ENCODE results near the gene CCDC148. TPM values are rescaled to one million over a fixed set of nuclear protein-coding genes. Genes with fewer than 3 reads are reported as not detected.
"Not testable (repeated sequence)": the region's sequence is repeated elsewhere in the genome, so short reads cannot be mapped to it uniquely, and the experiment has no call there.

CCDC148 gene
- total RNA-seq, 1 donor from 2014 or later = not detected

DNA sequence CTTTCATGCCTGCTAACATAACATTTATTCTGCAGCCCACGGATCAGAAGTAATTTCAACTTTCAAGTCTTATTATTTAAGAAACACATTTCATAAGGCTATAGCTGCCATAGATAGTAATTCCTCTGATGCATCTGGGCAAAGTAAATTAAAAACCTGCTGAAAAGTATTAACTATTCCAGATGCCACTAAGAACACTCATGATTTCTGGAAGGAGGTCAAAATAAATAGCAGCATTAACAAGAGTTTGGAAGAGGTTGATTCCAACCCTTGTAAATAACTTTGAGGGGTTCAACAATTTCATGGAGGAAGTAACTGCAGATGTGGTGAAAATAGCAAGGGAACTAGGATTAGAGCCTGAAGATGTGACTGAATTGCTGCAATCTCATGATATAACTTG is 77.6 kb downstream of the CCDC148 start:
- Mint-ChIP-seq H3K4me1 (no peaks in the 10 kb centered on the region), H3K27ac (no peak overlapping the region), H3K9me3 (no peaks in the 10 kb centered on the region), H3K4me3 (no peak overlapping the region), H3K27me3 (no peaks in the 10 kb centered on the region), H3K36me3 (ENCODE audit: low read depth) (no peaks in the 10 kb centered on the region)
- TF ChIP-seq, protein P1, sequence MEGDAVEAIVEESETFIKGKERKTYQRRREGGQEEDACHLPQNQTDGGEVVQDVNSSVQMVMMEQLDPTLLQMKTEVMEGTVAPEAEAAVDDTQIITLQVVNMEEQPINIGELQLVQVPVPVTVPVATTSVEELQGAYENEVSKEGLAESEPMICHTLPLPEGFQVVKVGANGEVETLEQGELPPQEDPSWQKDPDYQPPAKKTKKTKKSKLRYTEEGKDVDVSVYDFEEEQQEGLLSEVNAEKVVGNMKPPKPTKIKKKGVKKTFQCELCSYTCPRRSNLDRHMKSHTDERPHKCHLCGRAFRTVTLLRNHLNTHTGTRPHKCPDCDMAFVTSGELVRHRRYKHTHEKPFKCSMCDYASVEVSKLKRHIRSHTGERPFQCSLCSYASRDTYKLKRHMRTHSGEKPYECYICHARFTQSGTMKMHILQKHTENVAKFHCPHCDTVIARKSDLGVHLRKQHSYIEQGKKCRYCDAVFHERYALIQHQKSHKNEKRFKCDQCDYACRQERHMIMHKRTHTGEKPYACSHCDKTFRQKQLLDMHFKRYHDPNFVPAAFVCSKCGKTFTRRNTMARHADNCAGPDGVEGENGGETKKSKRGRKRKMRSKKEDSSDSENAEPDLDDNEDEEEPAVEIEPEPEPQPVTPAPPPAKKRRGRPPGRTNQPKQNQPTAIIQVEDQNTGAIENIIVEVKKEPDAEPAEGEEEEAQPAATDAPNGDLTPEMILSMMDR (IDR thresholded peaks at IDR 0.05) = no peak
- intact Hi-C loops (cut with micrococcal nuclease) = no loop called here
- CTCF ChIA-PET = no interaction called here
- DNase-seq (no peak), ATAC-seq (ENCODE audit: low read depth) (no peak)
- POLR2A ChIA-PET = no interaction called here

DNA sequence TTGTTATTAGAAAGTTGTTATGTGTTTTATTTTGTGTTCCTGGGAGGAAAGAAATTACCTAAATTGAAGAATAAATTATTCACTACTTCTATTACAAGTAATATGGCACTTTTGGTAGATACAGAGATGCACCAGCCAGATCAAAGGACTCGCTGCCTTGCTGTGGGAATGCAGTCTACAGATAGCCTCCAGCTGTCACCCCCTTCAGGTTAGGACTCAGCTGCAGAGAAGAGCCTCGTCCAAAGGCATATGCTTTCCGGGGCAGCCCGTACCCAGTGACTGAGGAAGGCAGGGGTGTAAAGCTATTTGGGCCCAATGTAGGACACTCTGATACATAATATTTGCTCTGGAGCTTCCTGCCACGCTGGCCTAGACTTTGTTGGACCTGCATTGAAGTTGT is 90.2 kb downstream of the CCDC148 start:
- no peak for DNase-seq
- H3K27ac Mint-ChIP-seq = no peak overlapping the region
- H3K27me3 Mint-ChIP-seq = no peaks in the 10 kb centered on the region
- H3K4me3 Mint-ChIP-seq = no peak overlapping the region
- TF ChIP-seq, protein P1 (IDR thresholded peaks at IDR 0.05) = no peak
- POLR2A ChIA-PET = no interaction called here
- H3K36me3 Mint-ChIP-seq (ENCODE audit: low read depth) = no peaks in the 10 kb centered on the region
- H3K9me3 Mint-ChIP-seq = peaks cover 15% of the 10 kb centered on the region
- intact Hi-C loops (cut with micrococcal nuclease) = no loop called here
- no peaks in the 10 kb centered on the region for H3K4me1 Mint-ChIP-seq
- ATAC-seq (ENCODE audit: low read depth) = no peak
- CTCF ChIA-PET = no interaction called here

DNA sequence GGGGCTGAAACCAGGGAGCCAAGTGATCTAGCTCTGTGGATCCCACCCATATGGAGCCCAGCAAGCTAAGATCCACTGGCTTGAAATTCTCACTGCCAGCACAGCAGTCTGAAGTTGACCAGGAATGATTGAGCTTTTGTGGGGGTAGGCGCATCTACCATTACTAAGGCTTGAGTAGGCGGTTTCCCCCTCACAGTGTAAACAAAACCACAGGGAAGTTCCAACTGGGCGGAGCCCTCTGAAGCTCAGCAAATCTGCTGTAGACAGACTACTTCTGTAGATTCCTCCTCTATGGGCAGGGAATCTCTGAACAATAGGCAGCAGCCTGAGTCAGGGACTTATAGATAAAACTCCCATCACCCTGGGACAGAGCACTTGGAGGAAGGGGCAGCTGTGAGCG is 96.7 kb downstream of the CCDC148 start:
- ChIA-PET POLR2A (no interaction called here), CTCF (no interaction called here)
- no peak overlapping the region for H3K27ac Mint-ChIP-seq
- H3K9me3 Mint-ChIP-seq = peaks cover 12% of the 10 kb centered on the region
- DNase-seq (no peak), ATAC-seq (ENCODE audit: low read depth) (no peak)
- TF ChIP-seq, protein P1 (IDR thresholded peaks at IDR 0.05) = no peak
- no peaks in the 10 kb centered on the region for H3K4me1 Mint-ChIP-seq
- no peak overlapping the region for H3K4me3 Mint-ChIP-seq
- intact Hi-C loops (cut with micrococcal nuclease) = no loop called here
- no peaks in the 10 kb centered on the region for H3K27me3 Mint-ChIP-seq
- no peaks in the 10 kb centered on the region for H3K36me3 Mint-ChIP-seq (ENCODE audit: low read depth)

DNA sequence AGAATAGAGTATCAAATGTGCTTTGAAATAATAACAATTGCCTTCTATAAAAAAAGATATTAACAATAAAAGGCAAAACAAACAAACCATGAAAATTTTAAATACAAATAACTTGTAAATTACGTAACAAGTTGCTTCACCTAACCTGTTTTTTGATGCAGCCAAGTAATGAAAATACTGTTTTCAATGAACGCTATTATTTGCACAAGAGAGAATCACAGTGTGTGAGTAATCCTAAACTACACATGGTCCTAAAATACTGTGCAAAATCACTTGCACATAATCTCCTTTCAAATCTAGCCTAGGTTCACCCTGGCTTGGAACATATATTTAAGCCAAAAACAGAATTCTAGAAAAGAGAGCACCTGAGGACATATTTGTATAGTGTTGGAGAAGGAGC is 98.9 kb downstream of the CCDC148 start:
- peaks cover 5% of the 10 kb centered on the region for H3K9me3 Mint-ChIP-seq
- ATAC-seq (ENCODE audit: low read depth) (no peak), DNase-seq (no peak)
- no peak overlapping the region for H3K4me3 Mint-ChIP-seq
- no peaks in the 10 kb centered on the region for H3K36me3 Mint-ChIP-seq (ENCODE audit: low read depth)
- TF ChIP-seq, protein P1 (IDR thresholded peaks at IDR 0.05) = no peak
- POLR2A ChIA-PET = no interaction called here
- CTCF ChIA-PET = no interaction called here
- no peak overlapping the region for H3K27ac Mint-ChIP-seq
- no peaks in the 10 kb centered on the region for H3K27me3 Mint-ChIP-seq
- H3K4me1 Mint-ChIP-seq = no peaks in the 10 kb centered on the region
- intact Hi-C loops (cut with micrococcal nuclease) = no loop called here

DNA sequence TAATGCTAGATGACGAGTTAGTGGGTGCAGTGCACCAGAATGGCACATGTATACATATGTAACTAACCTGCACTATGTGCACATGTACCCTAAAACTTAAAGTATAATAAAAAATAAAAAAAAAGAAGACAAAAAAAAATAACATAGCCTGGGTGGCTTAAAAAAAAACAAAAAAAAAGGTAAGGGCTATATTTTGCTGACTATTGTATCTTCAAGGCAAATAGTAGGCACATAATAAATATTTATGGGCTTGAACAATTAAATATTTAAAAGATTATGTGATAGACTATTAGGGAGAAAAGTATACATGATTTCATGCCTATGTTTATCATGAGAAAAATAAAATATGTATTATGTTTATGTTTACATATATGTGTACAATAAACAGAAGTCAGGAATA is 99.4 kb downstream of the CCDC148 start:
- no peaks in the 10 kb centered on the region for H3K9me3 Mint-ChIP-seq
- H3K27ac Mint-ChIP-seq = no peak overlapping the region
- no peak overlapping the region for H3K4me3 Mint-ChIP-seq
- TF ChIP-seq, protein P1 (IDR thresholded peaks at IDR 0.05) = no peak
- POLR2A ChIA-PET = no interaction called here
- H3K27me3 Mint-ChIP-seq = no peaks in the 10 kb centered on the region
- CTCF ChIA-PET = no interaction called here
- no peaks in the 10 kb centered on the region for H3K4me1 Mint-ChIP-seq
- ATAC-seq (ENCODE audit: low read depth) (no peak), DNase-seq (no peak)
- intact Hi-C loops (cut with micrococcal nuclease) = no loop called here
- no peaks in the 10 kb centered on the region for H3K36me3 Mint-ChIP-seq (ENCODE audit: low read depth)

DNA sequence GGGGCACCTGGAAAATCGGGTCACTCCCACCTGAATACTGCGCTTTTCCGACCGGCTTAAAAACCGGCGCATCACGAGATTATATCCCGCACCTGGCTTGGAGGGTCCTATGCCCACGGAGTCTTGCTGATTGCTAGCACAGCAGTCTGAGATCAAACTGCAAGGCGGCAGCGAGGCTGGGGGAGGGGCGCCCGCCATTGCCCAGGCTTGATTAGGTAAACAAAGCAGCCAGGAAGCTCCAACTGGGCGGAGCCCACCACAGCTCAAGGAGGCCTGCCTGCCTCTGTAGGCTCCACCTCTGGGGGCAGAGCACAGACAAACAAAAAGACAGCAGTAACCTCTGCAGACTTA is 105.1 kb downstream of the CCDC148 start:
- CTCF ChIA-PET, H3K27me3 Mint-ChIP-seq: not testable (repeated sequence)

DNA sequence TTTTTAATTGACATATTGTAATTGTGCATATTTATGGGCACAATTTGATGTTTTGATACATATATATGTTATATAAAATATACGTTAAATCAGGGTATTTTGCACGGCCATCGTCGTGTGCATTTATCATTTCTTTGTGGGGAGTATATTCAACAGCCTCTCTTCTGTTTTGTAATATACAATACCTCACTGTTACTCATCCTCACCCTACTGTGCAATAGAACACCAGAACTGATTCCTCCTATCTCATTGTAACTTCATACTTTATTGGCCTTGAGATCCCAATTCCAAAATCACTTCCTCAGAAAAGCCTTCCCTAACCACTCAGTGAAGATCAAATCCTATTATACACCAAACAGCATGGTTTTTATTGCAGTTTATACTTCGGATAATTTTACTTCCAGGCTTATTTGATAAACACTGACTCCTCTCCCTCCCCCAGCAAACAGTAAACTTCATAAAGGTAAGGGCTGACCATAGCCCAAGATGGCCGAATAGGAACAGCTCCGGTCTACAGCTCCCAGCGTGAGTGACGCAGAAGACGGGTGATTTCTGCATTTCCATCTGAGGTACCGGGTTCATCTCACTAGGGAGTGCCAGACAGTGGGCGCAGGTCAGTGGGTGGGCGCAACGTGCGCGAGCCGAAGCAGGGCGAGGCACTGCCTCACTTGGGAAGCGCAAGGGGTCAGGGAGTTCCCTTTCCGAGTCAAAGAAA is 105.6 kb downstream of the CCDC148 start:
- POLR2A ChIA-PET; H3K4me3 Mint-ChIP-seq; DNase-seq; H3K27me3 Mint-ChIP-seq; ATAC-seq (ENCODE audit: low read depth); H3K9me3 Mint-ChIP-seq; intact Hi-C loops (cut with micrococcal nuclease); H3K4me1 Mint-ChIP-seq; H3K36me3 Mint-ChIP-seq (ENCODE audit: low read depth); H3K27ac Mint-ChIP-seq; CTCF ChIA-PET: not testable (repeated sequence)

More for the DNA sequence above, 105.1 kb downstream of the CCDC148 start:
- H3K4me1 Mint-ChIP-seq; DNase-seq; H3K4me3 Mint-ChIP-seq; ATAC-seq (ENCODE audit: low read depth); H3K27ac Mint-ChIP-seq; POLR2A ChIA-PET; intact Hi-C loops (cut with micrococcal nuclease); H3K36me3 Mint-ChIP-seq (ENCODE audit: low read depth); H3K9me3 Mint-ChIP-seq: not testable (repeated sequence)
